H9 (cell line): Measurements from ENCODE around the gene LACRT. TPM values are rescaled to one million over a fixed set of nuclear protein-coding genes. Genes with fewer than 3 reads are reported as not detected.

ENCODE experiments used
- DNase-seq: peaks from one replicate; pipeline ENCODE4 v3.0.0-alpha.2; 2017
- H2AFZ ChIP-seq: one replicate; pipeline ENCODE4 v1.6.1; 2013; ENCODE audit warnings: mild to moderate bottlenecking, low read length, control low read depth, moderate library complexity
- H2AK5ac ChIP-seq: 2 replicates; pipeline ENCODE4 v1.6.1; 2013; ENCODE audit warnings: low read length, control low read depth, mixed read lengths; ENCODE audit not compliant: insufficient read length
- H2BK120ac ChIP-seq: one replicate; pipeline ENCODE4 v1.6.1; 2013; ENCODE audit warnings: low read depth, mild to moderate bottlenecking, low read length, control low read depth, inconsistent platforms; ENCODE audit not compliant: poor library complexity, severe bottlenecking
- H2BK12ac ChIP-seq: 2 replicates; pipeline ENCODE4 v1.6.1; 2013; ENCODE audit warnings: low read length, control low read depth, mixed read lengths, low read depth; ENCODE audit not compliant: insufficient read length
- H2BK15ac ChIP-seq: 2 replicates; pipeline ENCODE4 v1.6.1; 2013; ENCODE audit warnings: low read depth, low read length, control low read depth
- H2BK20ac ChIP-seq: one replicate; pipeline ENCODE4 v1.6.1; 2013; ENCODE audit warnings: low read depth, mild to moderate bottlenecking, low read length, control low read depth, inconsistent platforms; ENCODE audit not compliant: poor library complexity, severe bottlenecking
- H2BK5ac ChIP-seq: 2 replicates; pipeline ENCODE4 v1.6.1; 2013; ENCODE audit warnings: low read length, control low read depth, mixed read lengths; ENCODE audit not compliant: insufficient read length
- H3K14ac ChIP-seq: 2 replicates; pipeline ENCODE4 v1.6.1; 2013; ENCODE audit warnings: low read length, control low read depth; ENCODE audit not compliant: insufficient read depth
- H3K18ac ChIP-seq: 2 replicates; pipeline ENCODE4 v1.6.1; 2013; ENCODE audit warnings: low read depth, mild to moderate bottlenecking, mixed read lengths, low read length, control low read depth; ENCODE audit not compliant: insufficient read length
- H3K23ac ChIP-seq: 2 replicates; pipeline ENCODE4 v1.6.1; 2013; ENCODE audit warnings: low read length, control low read depth, mixed read lengths, low read depth; ENCODE audit not compliant: insufficient read length
- H3K23me2 ChIP-seq: 2 replicates; pipeline ENCODE4 v1.6.1; 2013; ENCODE audit warnings: low read depth, mild to moderate bottlenecking, mixed read lengths, low read length, control low read depth; ENCODE audit not compliant: insufficient read length, poor library complexity, severe bottlenecking
- H3K27ac ChIP-seq: 2 replicates; pipeline ENCODE4 v1.5.1; 2013; ENCODE audit warnings: low read length, control low read depth, mixed read lengths, low read depth; ENCODE audit not compliant: insufficient read length
- H3K27me3 ChIP-seq: 2 replicates; pipeline ENCODE4 v1.6.1; 2013; ENCODE audit warnings: low read length, control low read depth, inconsistent platforms; ENCODE audit not compliant: insufficient read depth
- H3K4ac ChIP-seq: 2 replicates; pipeline ENCODE4 v1.6.1; 2013; ENCODE audit warnings: low read depth, mild to moderate bottlenecking, control low read depth, inconsistent platforms, low read length, moderate library complexity
- H3K4me1 ChIP-seq: 2 replicates; pipeline ENCODE4 v1.6.1; 2013; ENCODE audit warnings: low read length, control low read depth, inconsistent platforms; ENCODE audit not compliant: insufficient read depth
- H3K4me2 ChIP-seq: 2 replicates; pipeline ENCODE4 v1.6.1; 2013; ENCODE audit warnings: low read length, control low read depth, mixed read lengths; ENCODE audit not compliant: insufficient read length, insufficient read depth
- H3K56ac ChIP-seq: 2 replicates; pipeline ENCODE4 v1.6.1; 2013; ENCODE audit warnings: low read depth, mild to moderate bottlenecking, mixed read lengths, low read length, control low read depth; ENCODE audit not compliant: insufficient read length
- H3K79me1 ChIP-seq: 2 replicates; pipeline ENCODE4 v1.6.1; 2013; ENCODE audit warnings: low read depth, mild to moderate bottlenecking, moderate library complexity, low read length, control low read depth, inconsistent platforms; ENCODE audit not compliant: insufficient read depth, poor library complexity, severe bottlenecking
- H3K79me2 ChIP-seq: 2 replicates; pipeline ENCODE4 v1.6.1; 2013; ENCODE audit warnings: low read length, control low read depth, inconsistent platforms; ENCODE audit not compliant: insufficient read depth
- H3K9ac ChIP-seq: 2 replicates; pipeline ENCODE4 v1.6.1; 2013; ENCODE audit warnings: low read length, control low read depth, mixed read lengths; ENCODE audit not compliant: insufficient read length; ENCODE audit errors: extremely low read depth
- H3K9me3 ChIP-seq: one replicate; pipeline ENCODE4 v1.6.1; 2013; ENCODE audit warnings: low read depth, low read length, inconsistent platforms; ENCODE audit not compliant: control insufficient read depth
- H3T11ph ChIP-seq: one replicate; pipeline ENCODE4 v1.6.1; 2013; ENCODE audit warnings: mild to moderate bottlenecking, low read length, control low read depth, inconsistent platforms
- H4K20me1 ChIP-seq: one replicate; pipeline ENCODE4 v1.6.1; 2013; ENCODE audit not compliant: control insufficient read depth, insufficient read length, insufficient read depth
- H4K5ac ChIP-seq: 2 replicates; pipeline ENCODE4 v1.6.1; 2013; ENCODE audit warnings: low read depth, mild to moderate bottlenecking, mixed read lengths, low read length, control low read depth; ENCODE audit not compliant: insufficient read length
- H4K8ac ChIP-seq: replicated peaks from 2 replicates; pipeline ENCODE4 v1.6.1; 2013; ENCODE audit warnings: low read length, control low read depth, mixed read lengths, low read depth; ENCODE audit not compliant: insufficient read length
- H4K91ac ChIP-seq: 2 replicates; pipeline ENCODE4 v1.6.1; 2013; ENCODE audit warnings: low read depth, mild to moderate bottlenecking, moderate library complexity, mixed read lengths, low read length, control low read depth; ENCODE audit not compliant: insufficient read length
- H3K27ac Mint-ChIP-seq, 3 experiments: 2 replicates in 2 of 3; 3 replicates in 1 of 3; pipeline ENCODE4 v1.8.0; 2020 to 2021; ENCODE audit warnings: mixed read lengths in 3 of 3, mild to moderate bottlenecking in 1 of 3, moderate library complexity in 1 of 3
- H3K27me3 Mint-ChIP-seq: 2 replicates; pipeline ENCODE4 v1.8.0; 2021; ENCODE audit warnings: low read depth, mild to moderate bottlenecking, moderate library complexity, mixed read lengths
- H3K36me3 Mint-ChIP-seq, 3 experiments: 2 replicates in 2 of 3; 3 replicates in 1 of 3; pipeline ENCODE4 v1.8.0; 2020 to 2021; ENCODE audit warnings: low read depth in 3 of 3, mixed read lengths in 3 of 3; ENCODE audit not compliant: insufficient read depth in 1 of 3
- H3K4me1 Mint-ChIP-seq, 2 experiments: 2 replicates each; pipeline ENCODE4 v1.8.0; 2020; ENCODE audit warnings: mixed read lengths in 2 of 2
- H3K4me3 Mint-ChIP-seq, 2 experiments: 2 replicates in 1 of 2; 3 replicates in 1 of 2; pipeline ENCODE4 v1.8.0; 2020 to 2021; ENCODE audit warnings: mild to moderate bottlenecking in 2 of 2, mixed read lengths in 2 of 2, moderate library complexity in 1 of 2
- H3K9me3 Mint-ChIP-seq, 2 experiments: 2 replicates in 1 of 2; 3 replicates in 1 of 2; pipeline ENCODE4 v1.8.0; 2020; ENCODE audit warnings: mild to moderate bottlenecking in 2 of 2, mixed read lengths in 2 of 2, moderate library complexity in 1 of 2
- WGBS: extraction: QIAGEN DNeasy Blood & Tissue Kit; methylation state at CpG from one replicate; pipeline ENCODE4 v1.1.7; 2013; ENCODE audit warnings: missing lambda C conversion rate, low lambda C conversion rate, mixed read lengths; ENCODE audit not compliant: insufficient read length; ENCODE audit errors: extremely low coverage; 5-methylcytosine and 5-hydroxymethylcytosine counted together
- total RNA-seq: library from RNA; stranded (reverse); gene quantifications from 2 replicates; pipeline ENCODE4 v1.2.1, GENCODE V29; 2021
- TF ChIP-seq, protein P1 (sequence below): fragments of 200-600 bp; sonication (generic); conservative IDR thresholded peaks from 3 replicates; pipeline ENCODE4 v1.8.0; 2021; ENCODE audit warnings: antibody characterized with exemption, mild to moderate bottlenecking

LACRT gene
- total RNA-seq, 1 experiment from 2014 or later = not detected

DNA sequence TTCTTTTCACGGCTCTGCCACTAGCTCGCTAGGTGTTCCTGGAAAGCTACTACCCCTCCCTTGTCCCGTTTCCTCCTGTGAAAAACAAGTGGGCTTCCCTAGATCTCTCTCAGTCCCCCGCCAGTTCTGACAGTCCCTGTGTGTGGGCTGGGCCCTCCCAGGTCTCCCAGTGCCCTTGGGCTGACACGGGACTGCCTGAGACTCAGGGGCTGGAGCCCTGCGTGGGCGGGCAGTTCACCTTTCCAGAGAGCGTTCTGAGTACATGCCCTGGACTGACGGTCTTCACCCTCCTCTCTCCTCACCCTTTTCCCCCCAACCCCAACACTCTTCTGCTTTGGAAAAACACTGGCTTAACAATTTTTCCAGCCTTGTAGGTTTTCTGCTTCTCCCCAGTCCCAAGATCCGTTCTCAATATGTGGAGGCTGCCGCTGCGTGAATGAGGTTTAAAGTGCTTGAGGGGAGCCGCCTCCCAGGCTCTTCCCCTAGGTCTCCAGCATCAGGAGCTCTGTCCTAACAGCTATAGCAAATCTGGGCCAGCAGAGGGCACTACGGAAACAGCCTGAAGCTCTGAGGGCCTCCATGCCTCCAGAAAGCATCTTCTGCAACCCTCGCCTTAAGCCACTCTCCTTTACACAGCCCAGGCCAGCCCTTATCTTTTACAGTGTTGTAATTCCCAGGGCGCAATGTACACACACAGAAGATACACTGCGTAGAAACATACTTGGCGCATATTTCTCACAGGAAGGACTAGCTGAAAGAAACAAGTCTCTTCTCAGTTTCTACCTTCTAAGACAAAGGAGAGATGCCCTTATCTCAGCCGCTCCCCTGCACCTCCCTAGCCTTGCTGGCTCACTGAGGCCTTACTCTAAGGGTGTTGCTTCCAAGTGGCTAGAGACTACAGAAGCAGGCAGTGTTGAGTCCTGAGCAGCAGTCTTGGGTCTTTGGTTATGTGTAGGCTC is 23.9 kb upstream of the LACRT start:
- Histone ChIP-seq H3K27me3 (no peaks in the 10 kb centered on the region), H2BK5ac (no peak overlapping the region), H2AFZ (no peak overlapping the region), H2BK120ac (no peak overlapping the region), H3K23ac (no peak overlapping the region), H4K8ac (no peak overlapping the region), H3K4me2 (peak overlapping the region; percentile 4), H3K14ac (no peak overlapping the region), H3K79me2 (no peaks in the 10 kb centered on the region; the same call in 1 of the 2 replicates), H3K23me2 (no peaks in the 10 kb centered on the region), H3K4ac (no peak overlapping the region), H2BK20ac (no peak overlapping the region), H4K20me1 (no peaks in the 10 kb centered on the region), H2AK5ac (no peak overlapping the region), H3K4me1 (no peaks in the 10 kb centered on the region), H3K27ac (no peak overlapping the region), H2BK12ac (no peak overlapping the region), H3K9ac (no peak overlapping the region), H3K9me3 (no peaks in the 10 kb centered on the region), H3T11ph (no peak overlapping the region), H2BK15ac (no peak overlapping the region), H3K56ac (no peak overlapping the region), H4K91ac (no peak overlapping the region), H4K5ac (no peak overlapping the region), H3K18ac (no peak overlapping the region), H3K79me1 (no peaks in the 10 kb centered on the region)
- Mint-ChIP-seq H3K27me3 (peaks cover 12% of the 10 kb centered on the region), H3K9me3 (peaks cover 0 to 2% of the 10 kb centered on the region in 2 experiments; a peak in 1 of 5 replicates), H3K4me3 (peak overlapping the region; percentile 4 to 45; a peak in 2 of 5 replicates), H3K36me3 (peaks cover 0 to 2% (median 0%) of the 10 kb centered on the region in 3 experiments; a peak in 1 of 7 replicates), H3K27ac (peak overlapping the region in 1 of 3 experiments; percentile 11; a peak in 1 of 7 replicates), H3K4me1 (peaks cover 19 to 28% of the 10 kb centered on the region in 2 experiments)
- no CpG with 5 or more reads among the region's 19 CpGs for WGBS
- peak; percentile 92 for DNase-seq
- TF ChIP-seq, protein P1, sequence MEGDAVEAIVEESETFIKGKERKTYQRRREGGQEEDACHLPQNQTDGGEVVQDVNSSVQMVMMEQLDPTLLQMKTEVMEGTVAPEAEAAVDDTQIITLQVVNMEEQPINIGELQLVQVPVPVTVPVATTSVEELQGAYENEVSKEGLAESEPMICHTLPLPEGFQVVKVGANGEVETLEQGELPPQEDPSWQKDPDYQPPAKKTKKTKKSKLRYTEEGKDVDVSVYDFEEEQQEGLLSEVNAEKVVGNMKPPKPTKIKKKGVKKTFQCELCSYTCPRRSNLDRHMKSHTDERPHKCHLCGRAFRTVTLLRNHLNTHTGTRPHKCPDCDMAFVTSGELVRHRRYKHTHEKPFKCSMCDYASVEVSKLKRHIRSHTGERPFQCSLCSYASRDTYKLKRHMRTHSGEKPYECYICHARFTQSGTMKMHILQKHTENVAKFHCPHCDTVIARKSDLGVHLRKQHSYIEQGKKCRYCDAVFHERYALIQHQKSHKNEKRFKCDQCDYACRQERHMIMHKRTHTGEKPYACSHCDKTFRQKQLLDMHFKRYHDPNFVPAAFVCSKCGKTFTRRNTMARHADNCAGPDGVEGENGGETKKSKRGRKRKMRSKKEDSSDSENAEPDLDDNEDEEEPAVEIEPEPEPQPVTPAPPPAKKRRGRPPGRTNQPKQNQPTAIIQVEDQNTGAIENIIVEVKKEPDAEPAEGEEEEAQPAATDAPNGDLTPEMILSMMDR = peak; percentile 88
